AG08396 (cell line): Measurements from ENCODE around the gene ZNF225.
"Not testable (repeated sequence)": the region's sequence is repeated elsewhere in the genome, so short reads cannot be mapped to it uniquely, and the experiment has no call there.

ENCODE experiments used
- DNase-seq: peaks from one replicate; pipeline ENCODE4 v3.0.0; 2012; ENCODE audit warnings: low spot score, mixed read lengths

The ZNF225 gene

GRCh38 chr19:44163789-44164188, 50.6 kb downstream of the ZNF225 start:
- DNase-seq = no peak

- DNase-seq = no peak
Observed at GRCh38 chr19:44164327-44164672, 51.1 kb downstream of the ZNF225 start.

- peak; percentile 91 for DNase-seq
Observed at GRCh38 chr19:44164673-44165512, 51.7 kb downstream of the ZNF225 start, which contains the start of gene ZNF226. ZNF226 (plus strand) TSS chr19:44165100; CDS start chr19:44170081, 4,981 bp downstream.

DNA sequence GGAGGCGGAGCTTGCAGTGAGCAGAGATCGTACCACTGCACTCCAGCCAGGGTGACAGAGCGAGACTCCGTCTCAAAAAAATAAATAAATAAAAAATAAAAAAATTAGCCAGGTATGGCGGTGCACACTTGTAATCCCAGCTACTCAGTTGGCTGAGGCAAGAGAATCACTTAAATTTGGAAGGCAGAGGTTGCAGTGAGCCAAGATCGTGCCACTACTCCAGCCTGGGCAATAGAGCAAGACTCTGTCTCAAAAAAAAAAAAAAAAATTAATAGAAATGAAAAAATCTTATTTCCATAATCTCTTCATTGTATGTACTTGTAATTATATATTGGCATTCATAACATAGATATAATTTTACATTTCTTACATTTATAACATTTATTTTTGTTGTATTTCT, 57.5 kb downstream of the ZNF225 start:
- DNase-seq = not testable (repeated sequence)

DNA sequence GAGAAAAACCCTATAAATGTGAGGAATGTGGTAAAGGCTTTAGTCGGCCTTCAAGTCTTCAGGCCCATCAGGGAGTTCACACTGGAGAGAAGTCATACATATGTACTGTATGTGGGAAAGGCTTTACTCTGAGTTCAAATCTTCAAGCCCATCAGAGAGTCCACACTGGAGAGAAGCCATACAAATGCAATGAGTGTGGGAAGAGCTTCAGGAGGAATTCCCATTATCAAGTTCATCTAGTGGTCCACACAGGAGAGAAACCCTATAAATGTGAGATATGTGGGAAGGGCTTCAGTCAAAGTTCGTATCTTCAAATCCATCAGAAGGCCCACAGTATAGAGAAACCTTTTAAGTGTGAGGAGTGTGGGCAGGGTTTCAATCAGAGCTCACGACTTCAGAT, 63.4 kb downstream of the ZNF225 start:
- no peak for DNase-seq

GRCh38 chr19:44180968-44181367, 67.8 kb downstream of the ZNF225 start:
- DNase-seq = no peak

- DNase-seq = no peak
Observed at GRCh38 chr19:44182145-44182544, 68.9 kb downstream of the ZNF225 start.
